ENCODE measurements around the gene AFF1. TPM values are rescaled to one million over a fixed set of nuclear protein-coding genes. Genes with fewer than 3 reads are reported as not detected.

Gene AFF1
- total and polyA plus RNA-seq, 2 of the 4 experiments (the other 2 are of a cell fraction): 7.0 to 9.6 TPM

- ChIA-PET CTCF (interaction anchor here (0.7 kb wide), 1 partner anchor 192 kb away, joined by 3 read pairs; no protein-coding TSS in a partner anchor), POLR2A (ENCODE audit: unreplicated experiment) (no interaction called here)
- peak; percentile 12 for DNase-seq
- H3K27ac ChIP-seq (ENCODE audit: insufficient read depth, low read length): no peak overlapping the region
- no peak overlapping the region for H4K5ac ChIP-seq (ENCODE audit: low read depth, low read length)
- H4K91ac ChIP-seq (ENCODE audit: insufficient read depth, low read depth, low read length): no peak overlapping the region
- no peak overlapping the region for H3K4me3 ChIP-seq (ENCODE audit: insufficient read depth, low read depth, low read length)
- H3K9ac ChIP-seq (ENCODE audit: low read depth, low read length): no peak overlapping the region
- H2BK120ac ChIP-seq (ENCODE audit: low read depth, low read length): no peak overlapping the region
- intact Hi-C loops (cut with micrococcal nuclease) (no loop called here), dilution Hi-C loops (cut with HindIII; ENCODE audit: low sequenced_read_pairs, unreplicated experiment) (no loop called here), in situ Hi-C loops (cut with MboI; ENCODE audit: low sequenced_read_pairs) (no loop called here)
- WGBS, 2 experiments (ENCODE audit: extremely low coverage in 2 of 2, insufficient read length in 1 of 2): no CpG with 5 or more reads among the region's 2 CpGs
- H2AK9ac ChIP-seq (replicated peaks; ENCODE audit: low read depth, low read length, poor library complexity): no peak overlapping the region
- H3K36me3 ChIP-seq (ENCODE audit: control insufficient read depth, insufficient read depth, low read length): 0 out of 2 replicates have a peak, but pooled peaks cover 1% of the 10 kb centered on the region
- H2AFZ ChIP-seq (replicated peaks; ENCODE audit: low read length, poor library complexity): no peak overlapping the region
- no peak overlapping the region for H2AK5ac ChIP-seq (ENCODE audit: low read depth, low read length)
- H3K23ac ChIP-seq (ENCODE audit: low read depth, low read length): no peak overlapping the region
- no peak overlapping the region for H3K18ac ChIP-seq (ENCODE audit: low read depth, low read length)
- no peaks in the 10 kb centered on the region for H3K4me1 ChIP-seq (ENCODE audit: control insufficient read depth, insufficient read depth, low read length)
- peak; percentile 64 for ATAC-seq (ENCODE audit: low read depth)
- H2BK15ac ChIP-seq (ENCODE audit: low read depth, low read length): no peak overlapping the region
- no peaks in the 10 kb centered on the region for H3K9me3 ChIP-seq (ENCODE audit: control insufficient read depth, insufficient read depth, low read length)
- H3K14ac ChIP-seq (replicated peaks; ENCODE audit: low read depth, low read length): no peak overlapping the region
- H3K4me2 ChIP-seq (ENCODE audit: low read depth, low read length): no peak overlapping the region
- no peaks in the 10 kb centered on the region for H4K20me1 ChIP-seq (ENCODE audit: insufficient read depth, low read length)
- H3K79me1 ChIP-seq (ENCODE audit: low read depth in 1 of 2, low read length in 2 of 2): peaks cover 0 to 11% of the 10 kb centered on the region in 2 experiments; a peak in 2 of 4 replicates
- H3K4ac ChIP-seq (ENCODE audit: low read depth, low read length): no peak overlapping the region
- TF ChIP-seq CEBPB (IDR thresholded peaks at IDR 0.05; ENCODE audit: low read depth, low read length): peak; percentile 24; the same call in 1 of the 2 replicates
- no peak for TF ChIP-seq MAFK (IDR thresholded peaks at IDR 0.05; ENCODE audit: low read depth, low read length)
- no peak for TF ChIP-seq POLR2A (IDR thresholded peaks at IDR 0.05; ENCODE audit: low read depth, low read length)
- no peak overlapping the region for H3K56ac ChIP-seq (ENCODE audit: extremely low read depth, insufficient read depth, low read length)
- H2BK20ac ChIP-seq (ENCODE audit: low read depth, low read length): no peak overlapping the region
- no TSS peak for BruUV-seq (replicated peaks)
- no peak overlapping the region for H4K8ac ChIP-seq (ENCODE audit: low read depth in 2 of 2, low read length in 2 of 2)
- H3K27me3 ChIP-seq (ENCODE audit: control insufficient read depth, insufficient read depth, low read length): no peaks in the 10 kb centered on the region
- H3K9me1 ChIP-seq (ENCODE audit: insufficient read depth, low read length): peaks cover 7% of the 10 kb centered on the region
- H2BK5ac ChIP-seq (ENCODE audit: low read depth, low read length, poor library complexity, severe bottlenecking): no peak overlapping the region
Observed at GRCh38 chr4:87180767-87181166, 246.0 kb downstream of the AFF1 start.

Data from IMR-90 (cell line).